Activated CD4-positive, alpha-beta memory T cell treated with anti-CD3 and anti-CD28 coated beads for 36 hours (primary cell): ENCODE data around the gene ZSCAN9. TPM values are rescaled to one million over a fixed set of nuclear protein-coding genes. Genes with fewer than 3 reads are reported as not detected.

ENCODE experiments used
- CTCF ChIA-PET: fragments of 350-600 bp; sonication (Branson Sonifier 250); formaldehyde crosslinking; loops from one replicate; lab custom pipeline; 2021; ENCODE audit warnings: antibody characterized with exemption, inconsistent platforms; lab: Charles Lee
- POLR2A ChIA-PET: fragments of 350-600 bp; sonication (Branson Sonifier 250); formaldehyde crosslinking; loops from one replicate; lab custom pipeline; 2021; ENCODE audit warnings: antibody characterized with exemption; lab: Charles Lee
- DNase-seq: peaks from one replicate; pipeline ENCODE4 v3.0.0-alpha.2; 2020
- H3K27ac Mint-ChIP-seq: one replicate; pipeline ENCODE4 v1.8.0; 2021; ENCODE audit warnings: mixed read lengths
- H3K27me3 Mint-ChIP-seq: one replicate; pipeline ENCODE4 v1.8.0; 2021; ENCODE audit warnings: mixed read lengths
- H3K36me3 Mint-ChIP-seq: one replicate; pipeline ENCODE4 v1.8.0; 2021; ENCODE audit warnings: mixed read lengths
- H3K4me1 Mint-ChIP-seq: one replicate; pipeline ENCODE4 v1.8.0; 2021; ENCODE audit warnings: low read depth, mixed read lengths
- H3K4me3 Mint-ChIP-seq: one replicate; pipeline ENCODE4 v1.8.0; 2021; ENCODE audit warnings: mild to moderate bottlenecking, mixed read lengths
- H3K9me3 Mint-ChIP-seq: one replicate; pipeline ENCODE4 v1.8.0; 2021; ENCODE audit warnings: mixed read lengths
- intact Hi-C: fragments of 100-400 bp; cut with micrococcal nuclease; formaldehyde crosslinking; loops from one replicate; pipeline ENCODE4 v1.15.1; 2023
- total RNA-seq, 2 experiments: library from RNA; stranded (reverse); gene quantifications; one replicate each; pipeline ENCODE4 v1.2.3, GENCODE V29; 2021

The ZSCAN9 gene
- total RNA-seq, 2 experiments from 2014 or later = 2.8 to 3.0 TPM

GRCh38 chr6:28209753-28210535 lies 15.1 kb upstream of the ZSCAN9 start:
- DNase-seq = no peak
- no peaks in the 10 kb centered on the region for H3K36me3 Mint-ChIP-seq
- intact Hi-C loops = loop anchor here (5.0 to 10.0 kb wide), 5 partner anchors 48 to 315 kb away; partner anchors contain the start of genes ZSCAN26 and ZSCAN31
- H3K27me3 Mint-ChIP-seq = peaks cover 76% of the 10 kb centered on the region
- H3K9me3 Mint-ChIP-seq = no peaks in the 10 kb centered on the region
- no peak overlapping the region for H3K27ac Mint-ChIP-seq
- H3K4me3 Mint-ChIP-seq = no peak overlapping the region
- POLR2A ChIA-PET = no interaction called here
- CTCF ChIA-PET = interaction anchor here (1.1 to 1.8 kb wide), 3 partner anchors 9 to 146 kb away, joined by 3 to 5 read pairs (median 3); no protein-coding TSS in a partner anchor
- H3K4me1 Mint-ChIP-seq = peaks cover 25% of the 10 kb centered on the region

DNA sequence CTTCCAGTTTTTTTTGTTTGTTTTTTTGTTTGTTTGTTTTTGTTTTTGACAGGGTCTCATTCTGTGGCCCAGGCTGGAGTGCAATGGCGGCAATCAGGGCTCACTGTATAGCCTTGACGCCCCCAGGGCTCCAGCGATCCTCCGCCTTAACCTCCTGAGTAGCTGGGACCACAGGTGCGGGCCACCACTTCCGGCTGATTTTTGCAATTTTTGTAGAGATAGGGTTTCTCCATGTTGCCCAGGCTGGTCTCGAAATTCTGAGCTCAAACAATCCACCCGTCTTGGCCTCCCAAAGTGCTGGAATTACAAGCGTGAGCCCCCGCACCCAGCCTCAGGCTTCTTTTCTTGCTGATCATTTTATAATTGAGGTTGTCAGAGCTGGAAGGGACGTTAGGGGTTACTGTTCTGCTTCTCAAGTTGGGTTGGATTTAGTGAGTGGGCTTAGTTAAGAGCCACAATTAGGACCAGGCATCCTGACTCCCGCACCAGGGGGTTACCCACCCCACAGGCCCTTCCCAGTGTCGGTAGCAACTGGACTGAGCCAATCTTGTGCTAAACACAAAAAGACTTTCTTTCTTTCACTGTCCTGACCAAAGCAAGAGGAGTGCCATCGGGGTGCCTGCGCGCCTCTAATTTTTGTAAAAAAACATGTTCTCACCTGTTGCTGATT lies 13.1 kb upstream of the ZSCAN9 start:
- intact Hi-C loops = loop anchor here (2.0 to 10.0 kb wide), 4 partner anchors 55 to 317 kb away; partner anchors contain the start of gene ZSCAN26
- ChIA-PET CTCF (interaction anchor here (0.7 to 1.1 kb wide), 2 partner anchors 8 to 61 kb away, joined by 3 read pairs; no protein-coding TSS in a partner anchor), POLR2A (no interaction called here)

DNA sequence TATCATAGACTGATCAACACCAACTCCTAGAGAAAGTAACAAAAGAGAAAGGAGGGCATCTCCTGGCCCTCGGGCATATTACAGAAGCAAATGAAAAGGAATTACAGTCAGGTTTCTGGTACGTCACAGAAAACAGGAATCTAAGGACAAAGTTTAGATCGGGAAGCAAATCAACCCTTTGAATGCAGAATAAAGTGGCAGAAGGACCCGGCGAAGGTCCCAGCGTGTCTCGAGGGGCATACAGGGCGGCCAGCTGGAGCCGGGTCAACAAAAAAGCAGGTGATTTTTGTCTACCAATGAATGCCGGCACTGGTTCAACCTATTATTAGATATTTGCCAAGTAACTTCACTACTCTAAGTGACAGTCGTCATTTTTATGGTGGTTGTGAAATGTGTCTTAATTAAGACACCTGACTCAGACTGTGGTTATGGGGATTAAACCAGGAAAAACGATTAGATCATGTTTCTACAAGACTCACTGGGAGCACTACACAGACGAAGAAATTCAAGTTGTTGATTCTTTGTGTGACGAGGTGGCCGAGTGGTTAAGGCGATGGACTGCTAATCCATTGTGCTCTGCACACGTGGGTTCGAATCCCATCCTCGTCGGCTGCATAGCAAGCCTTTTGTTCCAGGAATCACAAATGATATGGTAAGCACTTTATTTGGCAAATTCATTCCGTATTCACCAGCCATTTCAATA lies 12.4 kb upstream of the ZSCAN9 start:
- Mint-ChIP-seq H3K36me3 (no peaks in the 10 kb centered on the region), H3K4me3 (peak overlapping the region; percentile 75), H3K27ac (peak overlapping the region; percentile 59), H3K27me3 (peaks cover 67% of the 10 kb centered on the region), H3K4me1 (peaks cover 19% of the 10 kb centered on the region), H3K9me3 (no peaks in the 10 kb centered on the region)
- peak; percentile 80 for DNase-seq
- CTCF ChIA-PET = no interaction called here
- intact Hi-C loops = loop anchor here (2.0 to 10.0 kb wide), 4 partner anchors 55 to 318 kb away; partner anchors contain the start of gene ZSCAN26
- POLR2A ChIA-PET = no interaction called here

More for the DNA sequence above, 13.1 kb upstream of the ZSCAN9 start:
- Mint-ChIP-seq H3K4me1 (peaks cover 25% of the 10 kb centered on the region), H3K27me3 (peaks cover 71% of the 10 kb centered on the region), H3K9me3 (no peaks in the 10 kb centered on the region), H3K4me3 (peak overlapping the region; percentile 75), H3K36me3 (no peaks in the 10 kb centered on the region), H3K27ac (no peak overlapping the region)
- peak; percentile 31 for DNase-seq

DNA sequence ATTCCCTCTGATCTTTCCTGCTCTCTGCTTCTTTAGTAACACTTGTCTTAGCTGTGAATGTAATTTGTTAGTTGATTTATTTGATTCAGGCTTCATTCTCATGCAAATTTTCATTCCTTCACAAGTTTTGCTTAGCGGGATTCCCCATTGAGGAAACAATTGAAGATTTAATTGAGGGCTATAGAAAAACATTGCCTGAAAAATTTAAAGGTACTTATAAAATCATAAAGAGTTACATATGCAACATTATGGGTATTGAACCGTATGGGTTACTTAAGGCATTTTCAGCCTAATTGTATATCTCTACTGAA lies 11.9 kb upstream of the ZSCAN9 start:
- DNase-seq = no peak
- no peaks in the 10 kb centered on the region for H3K36me3 Mint-ChIP-seq
- CTCF ChIA-PET = interaction anchor here (0.6 kb wide), 1 partner anchor 60 kb away, joined by 3 read pairs; no protein-coding TSS in a partner anchor
- H3K4me3 Mint-ChIP-seq = no peak overlapping the region
- H3K27ac Mint-ChIP-seq = no peak overlapping the region
- peaks cover 16% of the 10 kb centered on the region for H3K4me1 Mint-ChIP-seq
- no peaks in the 10 kb centered on the region for H3K9me3 Mint-ChIP-seq
- POLR2A ChIA-PET = no interaction called here
- peaks cover 68% of the 10 kb centered on the region for H3K27me3 Mint-ChIP-seq
- intact Hi-C loops = loop anchor here (2.0 to 10.0 kb wide), 4 partner anchors 54 to 318 kb away; partner anchors contain the start of gene ZSCAN26

- intact Hi-C loops = loop anchor here (10.0 kb wide), 1 partner anchor 321 kb away; a partner anchor contains a TSS
- Mint-ChIP-seq H3K9me3 (no peaks in the 10 kb centered on the region), H3K27ac (no peak overlapping the region), H3K4me3 (no peak overlapping the region), H3K27me3 (peaks cover 71% of the 10 kb centered on the region), H3K4me1 (peaks cover 18% of the 10 kb centered on the region), H3K36me3 (no peaks in the 10 kb centered on the region)
- ChIA-PET POLR2A (no interaction called here), CTCF (no interaction called here)
- DNase-seq = no peak
Observed at GRCh38 chr6:28215425-28215824, 9.7 kb upstream of the ZSCAN9 start.

GRCh38 chr6:28217890-28218289 lies 7.2 kb upstream of the ZSCAN9 start:
- POLR2A ChIA-PET = no interaction called here
- peaks cover 69% of the 10 kb centered on the region for H3K27me3 Mint-ChIP-seq

GRCh38 chr6:28218312-28219248 lies 6.5 kb upstream of the ZSCAN9 start:
- Mint-ChIP-seq H3K4me3 (peak overlapping the region; percentile 72), H3K9me3 (no peaks in the 10 kb centered on the region), H3K27me3 (peaks cover 70% of the 10 kb centered on the region), H3K27ac (no peak overlapping the region), H3K36me3 (no peaks in the 10 kb centered on the region), H3K4me1 (peaks cover 4% of the 10 kb centered on the region)
- ChIA-PET POLR2A (interaction anchor here (0.6 kb wide), 1 partner anchor 94 kb away, joined by 3 read pairs; the partner anchor contains the start of gene ZSCAN16), CTCF (interaction anchor here (0.6 to 1.6 kb wide), 4 partner anchors 8 to 137 kb away, joined by 3 to 8 read pairs (median 3); partner anchors contain the start of gene ZSCAN26)
- intact Hi-C loops = loop anchor here (10.0 kb wide), 1 partner anchor 324 kb away; a partner anchor contains a TSS
- DNase-seq = peak; percentile 53

More at GRCh38 chr6:28217890-28218289, 7.2 kb upstream of the ZSCAN9 start:
- peak overlapping the region; percentile 72 for H3K4me3 Mint-ChIP-seq
- DNase-seq = no peak
- H3K36me3 Mint-ChIP-seq = no peaks in the 10 kb centered on the region
- H3K27ac Mint-ChIP-seq = no peak overlapping the region
- peaks cover 7% of the 10 kb centered on the region for H3K4me1 Mint-ChIP-seq
- CTCF ChIA-PET = interaction anchor here (0.8 to 1.6 kb wide), 3 partner anchors 7 to 138 kb away, joined by 3 to 8 read pairs (median 3); no protein-coding TSS in a partner anchor
- intact Hi-C loops = loop anchor here (10.0 kb wide), 1 partner anchor 323 kb away; a partner anchor contains a TSS
- no peaks in the 10 kb centered on the region for H3K9me3 Mint-ChIP-seq

DNA sequence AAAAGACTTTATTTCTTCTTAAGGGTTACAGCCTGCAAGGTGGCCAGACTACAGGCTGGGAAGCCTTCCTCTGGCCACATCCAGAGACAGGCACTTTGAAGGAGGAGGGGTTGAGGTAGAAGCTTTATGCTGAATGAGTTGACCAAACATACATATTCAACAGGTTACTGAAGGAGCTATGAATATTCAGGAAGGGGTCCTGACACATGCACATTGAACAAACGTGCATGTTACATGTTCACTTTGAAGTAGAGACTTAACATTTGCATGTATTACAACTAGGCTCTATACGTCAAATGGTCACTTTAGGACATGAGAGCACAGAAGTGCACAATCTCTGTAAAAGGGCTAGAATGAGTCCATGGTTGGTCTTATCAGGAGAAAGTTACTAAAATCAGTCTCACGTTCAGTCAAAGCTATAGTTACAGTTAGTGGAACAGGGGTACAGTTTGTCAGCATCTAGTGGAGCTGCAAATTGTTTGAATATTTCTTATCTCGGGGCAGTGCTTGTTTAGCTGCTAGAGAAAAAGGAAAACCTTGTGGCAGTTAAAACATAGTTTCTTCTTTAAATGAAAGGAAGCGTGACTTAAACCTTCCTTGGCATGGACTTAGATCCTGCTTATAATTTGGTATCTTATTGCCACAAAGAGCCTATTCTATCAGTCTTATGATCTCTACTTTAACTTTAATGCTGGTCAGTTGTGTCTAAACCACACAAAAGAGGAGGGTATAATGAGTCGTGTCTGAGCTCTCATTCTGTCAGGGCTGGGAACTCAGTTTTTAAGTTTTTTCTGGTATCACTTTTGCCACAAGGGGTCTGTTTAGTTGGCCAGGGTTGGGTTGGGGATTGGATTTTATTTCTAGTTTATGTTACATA lies 4.6 kb upstream of the ZSCAN9 start:
- ChIA-PET POLR2A (no interaction called here), CTCF (interaction anchor here (0.6 kb wide), 1 partner anchor 9 kb away, joined by 3 read pairs; no protein-coding TSS in a partner anchor)
- H3K27ac Mint-ChIP-seq = no peak overlapping the region
- H3K4me1 Mint-ChIP-seq = peaks cover 9% of the 10 kb centered on the region
- no peaks in the 10 kb centered on the region for H3K9me3 Mint-ChIP-seq
- H3K36me3 Mint-ChIP-seq = no peaks in the 10 kb centered on the region
- intact Hi-C loops = no loop called here
- no peak overlapping the region for H3K4me3 Mint-ChIP-seq
- DNase-seq = no peak
- H3K27me3 Mint-ChIP-seq = peaks cover 63% of the 10 kb centered on the region

DNA sequence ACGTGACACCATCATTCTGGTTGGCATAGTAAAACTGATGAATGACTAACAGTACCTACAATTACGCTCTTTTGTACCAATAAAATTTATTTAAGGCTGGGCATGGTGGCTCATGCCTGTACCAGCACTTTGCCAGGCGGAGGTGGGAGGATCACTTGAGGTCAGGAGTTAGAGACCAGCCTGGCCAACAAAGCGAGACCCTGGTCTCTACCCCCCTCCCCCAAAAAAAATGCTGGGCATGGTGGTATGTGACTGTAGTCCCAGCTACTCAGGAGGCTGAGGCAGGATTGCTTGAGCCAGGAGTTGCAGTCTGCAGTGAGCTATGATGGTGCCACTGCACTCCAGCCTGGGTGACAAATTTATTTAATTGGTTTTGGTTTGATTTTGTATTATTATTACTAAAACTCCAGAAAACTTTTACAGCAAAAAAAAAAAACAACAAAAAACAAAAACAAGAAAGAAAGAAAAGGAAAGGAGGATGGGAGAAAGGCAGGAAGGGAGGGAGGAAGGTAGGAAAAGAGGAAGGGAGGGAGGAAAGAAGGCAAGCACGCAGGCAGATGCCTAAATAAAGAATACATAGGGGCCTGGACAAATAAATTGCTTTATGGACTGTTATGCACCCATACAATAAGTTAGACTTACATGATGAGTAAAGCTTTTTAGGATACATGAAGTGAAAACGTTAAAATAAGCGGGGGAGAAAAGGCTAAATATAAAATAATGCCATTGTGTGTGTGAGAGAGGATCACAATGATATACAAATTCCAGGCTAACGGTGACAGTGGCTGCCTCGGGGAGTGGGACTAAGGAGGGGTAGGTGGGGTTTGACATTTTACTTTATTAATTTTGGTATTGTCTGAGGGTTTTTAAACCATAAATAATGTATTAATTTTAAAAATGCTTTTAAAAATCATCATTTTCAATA lies 682 bp upstream of the ZSCAN9 start:
- H3K27ac Mint-ChIP-seq = no peak overlapping the region
- H3K36me3 Mint-ChIP-seq = no peaks in the 10 kb centered on the region
- intact Hi-C loops = no loop called here
- peak overlapping the region; percentile 80 for H3K4me3 Mint-ChIP-seq
- no peak for DNase-seq
- H3K9me3 Mint-ChIP-seq = no peaks in the 10 kb centered on the region
- ChIA-PET CTCF (no interaction called here), POLR2A (no interaction called here)
- peaks cover 42% of the 10 kb centered on the region for H3K27me3 Mint-ChIP-seq
- H3K4me1 Mint-ChIP-seq = peaks cover 6% of the 10 kb centered on the region
